Subcutaneous abdominal adipose tissue (tissue), 5 donors: Measurements from ENCODE around the gene BRD7.

ENCODE experiments used
- H3K27ac ChIP-seq: one replicate; pipeline ENCODE4 v1.7.0; 2013; ENCODE audit warnings: low read depth, mild to moderate bottlenecking, inconsistent platforms, low read length, moderate library complexity
- H3K27me3 ChIP-seq, 5 donors: one replicate each; pipeline ENCODE4 v1.7.0; 2013; ENCODE audit warnings: low read length in 5 of 5, inconsistent platforms in 1 of 5; ENCODE audit not compliant: control insufficient read depth in 5 of 5, insufficient read depth in 4 of 5
- H3K36me3 ChIP-seq, 5 donors: one replicate each; pipeline ENCODE4 v1.7.0; 2013; ENCODE audit warnings: low read length in 5 of 5; ENCODE audit not compliant: control insufficient read depth in 5 of 5, insufficient read depth in 5 of 5
- H3K4me1 ChIP-seq, 5 donors: one replicate each; pipeline ENCODE4 v1.7.0; 2013; ENCODE audit warnings: low read length in 5 of 5, mild to moderate bottlenecking in 3 of 5, moderate library complexity in 1 of 5; ENCODE audit not compliant: control insufficient read depth in 5 of 5, insufficient read depth in 5 of 5
- H3K4me3 ChIP-seq, 5 donors: one replicate each; pipeline ENCODE4 v1.7.0; 2013; ENCODE audit warnings: low read length in 5 of 5, low read depth in 1 of 5
- H3K9ac ChIP-seq, 5 donors: one replicate each; pipeline ENCODE4 v1.7.0; 2013; ENCODE audit warnings: low read length in 5 of 5, mild to moderate bottlenecking in 4 of 5, moderate library complexity in 3 of 5
- H3K9me3 ChIP-seq, 5 donors: one replicate each; pipeline ENCODE4 v1.7.0; 2013; ENCODE audit warnings: low read length in 5 of 5; ENCODE audit not compliant: control insufficient read depth in 5 of 5
- donor health status: healthy.
- donor health status: healthy.
- donor health status: healthy.
- donor health status: healthy.
- donor health status: healthy.

The BRD7 gene

DNA sequence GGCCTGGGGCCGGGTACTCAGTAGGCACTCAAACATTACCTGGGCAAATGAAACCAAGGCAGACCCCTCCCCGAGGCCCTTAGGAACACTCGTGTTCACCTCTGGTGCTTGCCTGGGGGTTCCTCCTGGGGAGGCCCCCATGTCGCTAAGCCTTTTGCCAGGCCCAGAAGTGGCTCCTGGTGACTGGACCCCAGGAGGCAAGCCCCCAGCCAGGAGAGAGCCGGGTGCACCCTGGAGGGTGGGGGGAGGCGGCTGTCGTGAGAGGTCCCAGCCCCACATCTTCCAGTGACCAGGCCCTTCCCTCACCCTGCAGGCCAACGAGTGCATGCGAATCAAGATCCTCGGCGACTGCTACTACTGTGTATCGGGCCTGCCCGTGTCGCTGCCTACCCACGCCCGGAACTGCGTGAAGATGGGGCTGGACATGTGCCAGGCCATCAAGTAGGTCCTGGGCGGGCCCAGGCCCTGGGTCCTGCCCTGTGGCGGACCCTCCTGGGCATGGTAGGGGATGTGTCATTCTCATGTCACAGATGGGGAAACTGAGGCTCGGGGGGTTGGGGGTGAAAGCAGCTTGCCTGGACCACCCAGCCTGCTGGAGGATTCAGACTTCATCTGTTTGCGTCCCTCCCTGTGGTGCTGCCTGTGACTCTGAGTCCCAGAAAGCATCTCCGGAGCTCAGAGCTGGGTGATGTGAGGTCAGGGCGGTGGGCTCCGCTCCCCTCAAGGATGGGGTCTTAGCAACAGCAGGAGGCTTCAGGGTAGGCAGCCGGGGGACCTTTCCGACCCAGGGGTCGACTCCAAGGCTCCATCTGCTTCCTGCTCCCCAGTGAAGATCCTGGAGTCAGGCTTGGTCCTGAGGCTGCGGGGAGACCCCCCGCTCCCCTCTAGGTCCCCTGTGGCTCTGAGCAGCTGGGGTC, 69.9 kb downstream of the BRD7 start:
- H3K4me1 ChIP-seq = peaks cover 0 to 3% (median 0%) of the 10 kb centered on the region in 5 donors
- H3K27ac ChIP-seq = no peak overlapping the region
- H3K9me3 ChIP-seq = no peaks in the 10 kb centered on the region
- H3K27me3 ChIP-seq = no peaks in the 10 kb centered on the region
- H3K36me3 ChIP-seq = peaks cover 0 to 82% (median 25%) of the 10 kb centered on the region in 5 donors
- H3K9ac ChIP-seq = no peak overlapping the region
- no peak overlapping the region for H3K4me3 ChIP-seq

DNA sequence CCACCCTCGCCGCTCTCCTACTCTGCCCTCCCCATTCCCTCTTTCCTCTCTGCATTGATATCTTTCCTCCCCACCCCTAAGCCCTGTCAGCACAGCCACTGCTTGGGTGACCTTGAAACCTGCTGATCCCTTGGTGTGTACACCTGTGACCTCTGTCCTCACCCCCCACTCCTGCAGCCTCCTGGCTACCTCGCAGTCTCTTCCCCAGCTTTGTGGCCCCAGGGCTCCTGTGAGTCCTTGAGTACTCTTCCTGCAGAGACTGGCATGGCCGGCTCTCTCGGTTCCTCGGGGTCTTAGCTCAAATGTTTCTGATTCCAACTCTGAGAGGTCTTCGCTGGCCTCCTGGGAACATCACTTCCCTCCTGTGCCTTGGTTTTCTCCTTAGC, 70.7 kb downstream of the BRD7 start:
- no peak overlapping the region for H3K9ac ChIP-seq
- H3K4me3 ChIP-seq = no peak overlapping the region
- no peak overlapping the region for H3K27ac ChIP-seq
- H3K4me1 ChIP-seq = peaks cover 0 to 3% (median 0%) of the 10 kb centered on the region in 5 donors
- no peaks in the 10 kb centered on the region for H3K27me3 ChIP-seq
- H3K9me3 ChIP-seq = no peaks in the 10 kb centered on the region
- peaks cover 0 to 88% (median 30%) of the 10 kb centered on the region in 5 donors for H3K36me3 ChIP-seq

DNA sequence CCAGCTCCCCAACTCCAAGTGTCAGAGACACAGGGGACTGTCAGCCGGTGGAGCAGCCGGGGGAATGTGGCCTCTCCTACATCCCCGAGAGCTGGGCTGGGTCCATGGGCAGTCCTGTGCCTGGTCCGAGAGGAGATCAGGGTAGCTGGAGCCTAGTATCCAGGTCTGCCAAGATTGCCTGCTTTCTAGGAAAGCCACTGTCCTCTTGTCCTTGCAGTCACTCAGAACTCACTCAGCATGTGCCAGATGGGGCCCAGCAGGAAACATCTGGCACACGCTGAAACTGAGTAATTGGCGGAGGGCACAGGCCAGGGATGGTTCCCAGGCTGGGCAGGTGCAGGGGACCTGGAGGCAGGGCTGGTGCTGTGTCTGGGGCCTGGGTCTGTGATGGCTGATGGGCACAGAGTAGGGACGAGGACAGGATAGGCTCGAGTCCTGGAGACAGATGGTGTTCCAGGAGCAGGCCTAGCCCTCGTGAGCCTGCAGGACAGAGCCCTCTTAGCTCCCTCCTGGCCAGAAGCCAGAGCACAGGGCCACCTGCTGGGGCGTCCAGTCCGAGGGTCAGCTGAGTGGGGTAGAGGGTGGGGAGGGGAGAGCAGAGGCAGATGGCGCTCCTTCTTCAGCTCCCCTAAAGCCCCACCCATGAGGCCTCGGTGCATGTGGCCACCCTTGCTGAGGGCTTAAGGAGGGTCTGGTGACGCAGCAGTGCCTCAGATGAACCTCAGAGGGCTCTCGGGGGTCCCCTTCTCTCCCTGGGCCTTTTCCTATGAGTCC, 71.3 kb downstream of the BRD7 start:
- H3K9me3 ChIP-seq = no peaks in the 10 kb centered on the region
- H3K27me3 ChIP-seq = no peaks in the 10 kb centered on the region
- peaks cover 0 to 88% (median 33%) of the 10 kb centered on the region in 5 donors for H3K36me3 ChIP-seq
- H3K4me3 ChIP-seq = no peak overlapping the region
- peaks cover 0 to 3% (median 0%) of the 10 kb centered on the region in 5 donors for H3K4me1 ChIP-seq
- H3K27ac ChIP-seq = no peak overlapping the region
- no peak overlapping the region for H3K9ac ChIP-seq

DNA sequence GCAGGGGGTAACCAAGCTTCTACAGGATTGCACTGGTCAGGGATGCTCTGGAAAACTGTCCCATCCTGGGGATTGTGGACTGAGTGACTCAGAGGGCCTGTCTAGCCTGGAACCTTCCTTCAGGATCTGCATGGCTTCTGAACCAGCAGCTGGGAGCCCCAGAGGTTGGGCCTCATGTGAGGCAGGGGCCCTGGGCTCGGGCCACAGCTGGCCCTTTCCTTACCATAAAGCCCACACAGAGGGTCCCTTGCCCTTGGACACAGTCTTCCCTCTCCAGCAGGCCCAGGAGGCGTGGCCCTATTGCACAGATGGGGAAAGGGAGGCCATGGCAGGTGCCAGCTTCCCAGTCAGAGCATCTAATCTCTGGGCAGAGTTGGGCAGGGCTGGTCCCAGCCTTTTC, 72.0 kb downstream of the BRD7 start:
- Histone ChIP-seq H3K9me3 (no peaks in the 10 kb centered on the region), H3K27ac (no peak overlapping the region), H3K4me3 (no peak overlapping the region), H3K4me1 (peaks cover 0 to 3% (median 0%) of the 10 kb centered on the region in 5 donors), H3K9ac (no peak overlapping the region), H3K36me3 (peaks cover 0 to 92% (median 34%) of the 10 kb centered on the region in 5 donors), H3K27me3 (no peaks in the 10 kb centered on the region)

DNA sequence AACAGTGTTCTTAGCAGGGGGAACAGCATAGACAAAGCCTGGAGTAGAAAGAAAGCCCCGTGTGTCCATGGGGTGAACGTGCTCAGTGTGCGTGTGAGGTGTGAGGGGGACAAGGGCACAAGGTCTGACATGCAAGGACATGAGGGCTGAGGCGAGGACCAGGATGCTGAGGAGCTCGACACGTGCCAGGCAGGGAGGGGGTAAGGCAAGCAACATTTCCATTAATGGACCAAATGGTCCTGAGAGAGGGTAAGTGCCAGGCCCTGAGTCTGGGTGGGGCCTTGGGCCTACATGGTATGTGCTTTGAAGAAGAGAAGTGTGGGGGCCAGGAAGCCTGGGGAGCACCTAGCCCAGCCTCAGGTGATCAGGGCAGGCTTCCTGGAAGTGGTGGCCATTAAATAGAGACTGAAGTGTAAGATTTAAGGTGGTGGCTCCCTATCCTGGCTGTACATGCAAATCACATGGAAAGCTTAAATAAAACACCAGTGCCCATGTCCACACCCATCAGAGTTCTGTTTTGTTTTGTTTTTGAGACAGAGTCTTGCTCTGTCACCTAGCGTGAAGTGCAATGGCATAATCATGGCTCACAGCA, 73.2 kb downstream of the BRD7 start:
- Histone ChIP-seq H3K9me3 (no peaks in the 10 kb centered on the region), H3K4me3 (no peak overlapping the region), H3K9ac (no peak overlapping the region), H3K27me3 (no peaks in the 10 kb centered on the region), H3K27ac (no peak overlapping the region), H3K36me3 (peaks cover 0 to 91% (median 38%) of the 10 kb centered on the region in 5 donors), H3K4me1 (no peaks in the 10 kb centered on the region)

DNA sequence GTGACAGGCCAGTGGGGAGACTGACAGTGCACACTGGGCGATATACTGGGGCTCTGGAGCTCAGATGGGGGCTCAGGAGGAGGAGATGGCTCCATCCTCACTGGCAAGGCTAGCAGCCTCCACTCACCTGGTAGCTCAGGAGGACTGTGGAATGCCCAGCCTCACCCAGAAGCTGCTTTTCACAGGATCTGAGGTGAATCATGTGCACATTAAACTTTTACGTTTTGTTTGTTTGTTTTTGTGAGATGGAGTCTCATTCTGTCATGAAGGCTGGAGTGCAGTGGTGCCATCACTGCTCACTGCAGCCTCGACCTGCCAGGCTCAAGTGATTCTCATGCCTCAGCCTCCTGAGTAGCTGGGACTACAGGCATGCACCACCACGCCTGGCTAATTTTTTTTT, 73.8 kb downstream of the BRD7 start:
- Histone ChIP-seq H3K4me1 (no peaks in the 10 kb centered on the region), H3K36me3 (peaks cover 0 to 92% (median 40%) of the 10 kb centered on the region in 5 donors), H3K9me3 (no peaks in the 10 kb centered on the region), H3K27ac (no peak overlapping the region), H3K9ac (no peak overlapping the region), H3K27me3 (no peaks in the 10 kb centered on the region), H3K4me3 (no peak overlapping the region)

DNA sequence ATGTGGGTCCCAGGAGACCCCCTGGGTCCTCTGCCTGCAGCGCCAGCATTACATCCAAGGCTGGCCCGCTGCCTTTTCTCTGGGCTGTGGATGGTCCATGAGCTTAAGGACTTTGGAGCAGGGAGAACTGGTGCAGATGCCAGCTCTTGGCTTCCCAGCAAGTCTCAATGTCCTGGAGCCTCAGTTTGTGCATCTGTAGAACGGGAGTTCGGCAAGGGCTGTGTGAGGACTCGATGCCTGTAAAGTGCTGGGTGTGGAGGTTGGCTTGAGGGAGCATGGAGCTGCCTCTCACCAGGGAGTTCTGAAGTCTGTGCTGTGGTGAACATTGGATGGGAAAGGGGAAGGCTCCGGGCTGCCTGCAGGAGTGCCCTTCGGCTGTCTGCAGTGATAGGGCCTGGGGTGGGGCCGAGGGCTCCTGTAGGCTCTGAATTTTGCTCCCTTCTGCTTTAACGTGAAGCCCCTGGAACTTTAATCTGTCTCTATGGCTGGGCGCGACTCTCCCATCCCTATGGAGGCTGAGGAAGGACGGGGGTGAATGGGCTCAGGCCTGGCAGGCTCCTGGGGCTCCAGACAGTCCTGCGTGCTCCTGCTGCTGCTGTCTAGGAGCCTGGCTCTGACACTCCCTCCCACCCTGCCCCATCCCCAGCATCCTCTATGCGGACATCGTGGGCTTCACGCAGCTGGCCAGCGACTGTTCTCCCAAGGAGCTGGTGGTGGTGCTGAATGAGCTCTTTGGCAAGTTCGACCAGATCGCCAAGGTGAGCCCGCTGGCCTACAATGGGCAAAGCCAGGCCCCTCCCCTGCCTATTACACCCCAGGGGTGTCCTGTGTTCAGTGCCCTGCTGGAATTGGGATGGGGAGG, 74.6 kb downstream of the BRD7 start:
- Histone ChIP-seq H3K4me3 (no peak overlapping the region), H3K27ac (no peak overlapping the region), H3K27me3 (no peaks in the 10 kb centered on the region), H3K9ac (no peak overlapping the region), H3K36me3 (peaks cover 0 to 89% (median 39%) of the 10 kb centered on the region in 5 donors), H3K4me1 (no peaks in the 10 kb centered on the region), H3K9me3 (no peaks in the 10 kb centered on the region)

DNA sequence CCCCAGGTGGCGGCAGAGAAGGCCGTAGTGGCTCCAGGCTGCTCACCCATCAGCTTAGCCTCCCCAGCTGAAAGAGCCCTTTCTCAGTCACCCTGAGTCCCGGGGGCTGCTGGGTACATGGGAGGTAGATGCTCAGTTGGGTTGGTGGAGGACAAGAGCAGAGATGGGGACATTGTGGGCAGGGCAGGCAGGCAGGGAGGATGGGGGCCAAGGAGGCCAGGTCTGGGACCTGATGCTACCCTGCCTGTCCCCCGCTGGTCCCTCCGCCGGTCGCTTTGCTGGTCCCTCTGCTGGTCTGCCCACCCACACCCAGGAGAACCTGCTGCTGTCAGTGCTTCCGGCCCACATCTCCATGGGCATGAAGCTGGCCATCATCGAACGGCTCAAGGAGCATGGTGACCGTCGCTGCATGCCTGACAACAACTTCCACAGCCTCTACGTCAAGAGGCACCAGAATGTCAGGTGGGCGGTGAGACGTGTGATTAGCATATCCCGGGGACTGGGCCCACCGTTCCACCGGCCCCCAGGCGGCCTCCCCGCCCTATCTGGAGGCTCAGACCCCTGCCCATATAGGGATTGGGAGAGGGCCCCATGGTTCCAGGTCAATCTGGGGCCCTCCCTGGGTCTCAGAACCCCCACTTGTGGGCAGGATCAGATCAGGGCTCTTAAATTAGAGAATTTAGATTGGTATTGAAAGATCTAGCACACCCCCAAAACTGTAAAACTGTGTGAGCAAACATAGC, 75.6 kb downstream of the BRD7 start:
- H3K36me3 ChIP-seq = peaks cover 0 to 80% (median 34%) of the 10 kb centered on the region in 5 donors
- no peak overlapping the region for H3K9ac ChIP-seq
- H3K9me3 ChIP-seq = no peaks in the 10 kb centered on the region
- H3K27me3 ChIP-seq = no peaks in the 10 kb centered on the region
- H3K4me3 ChIP-seq = no peak overlapping the region
- H3K4me1 ChIP-seq = no peaks in the 10 kb centered on the region
- H3K27ac ChIP-seq = no peak overlapping the region

DNA sequence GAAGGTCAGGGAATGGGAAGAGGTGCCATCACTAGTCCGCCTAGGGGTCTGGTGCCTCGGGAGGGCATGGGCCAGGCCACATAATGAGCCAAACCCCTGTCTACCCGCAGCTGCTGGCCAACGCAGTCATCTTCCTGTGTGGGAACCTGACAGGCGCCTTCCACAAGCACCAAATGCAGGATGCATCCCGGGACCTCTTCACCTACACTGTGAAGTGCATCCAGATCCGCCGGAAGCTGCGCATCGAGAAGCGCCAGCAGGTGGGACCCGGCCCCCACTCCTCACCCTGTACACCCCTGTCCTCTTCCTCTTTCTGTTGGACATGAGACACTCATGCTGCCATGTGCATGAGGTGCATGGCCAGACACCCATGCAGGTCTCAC, 76.2 kb downstream of the BRD7 start:
- peaks cover 0 to 79% (median 38%) of the 10 kb centered on the region in 5 donors for H3K36me3 ChIP-seq

More for the DNA sequence above, 76.2 kb downstream of the BRD7 start:
- Histone ChIP-seq H3K9me3 (no peaks in the 10 kb centered on the region), H3K27ac (no peak overlapping the region), H3K4me1 (no peaks in the 10 kb centered on the region), H3K9ac (no peak overlapping the region), H3K27me3 (no peaks in the 10 kb centered on the region), H3K4me3 (no peak overlapping the region)
